Upper lobe of right lung (tissue), 1 donor: ENCODE data around the gene BMP10. TPM values are rescaled to one million over a fixed set of nuclear protein-coding genes. Genes with fewer than 3 reads are reported as not detected.

Source experiments
- ATAC-seq: fragments of 200-7000 bp; cut with Tn5 transposase; one replicate; pipeline ENCODE4 v1.9.1; 2020; ENCODE audit warnings: mild to moderate bottlenecking, moderate library complexity
- DNase-seq: peaks from one replicate; pipeline ENCODE4 v3.0.0-alpha.2; 2020
- H3K27ac ChIP-seq: fragments of 200-600 bp; one replicate; pipeline ENCODE4 v1.8.0; 2022
- H3K27me3 ChIP-seq: fragments of 200-600 bp; one replicate; pipeline ENCODE4 v1.8.0; 2022; ENCODE audit warnings: mild to moderate bottlenecking
- H3K36me3 ChIP-seq: fragments of 200-600 bp; one replicate; pipeline ENCODE4 v1.8.0; 2022
- H3K4me1 ChIP-seq: fragments of 200-600 bp; one replicate; pipeline ENCODE4 v1.8.0; 2022
- H3K4me3 ChIP-seq: fragments of 200-600 bp; one replicate; pipeline ENCODE4 v1.8.0; 2022; ENCODE audit warnings: mild to moderate bottlenecking
- H3K9me3 ChIP-seq: fragments of 200-600 bp; one replicate; pipeline ENCODE4 v1.8.0; 2022
- CTCF ChIP-seq: fragments of 200-600 bp; IDR thresholded peaks from one replicate; pipeline ENCODE4 v1.8.0; 2022; ENCODE audit warnings: antibody characterized with exemption
- intact Hi-C: fragments of 100-400 bp; cut with DNase I; formaldehyde crosslinking; loops from one replicate; pipeline ENCODE4 v1.11.0; 2022
- total RNA-seq: library from RNA; stranded (reverse); fragmentation: NEBNext Ultra II Directional; extraction: Animal tissue kit (Norgen Biotek cat#: 25700); gene quantifications from one replicate; pipeline ENCODE4 v1.2.1, GENCODE V29; 2021
- donor health status: DM: no; HTN: yes; CAD: no; lungs with severe emphysema.

Gene BMP10
- total RNA-seq, 1 donor from 2014 or later = 1.4 TPM

- no peaks in the 10 kb centered on the region for H3K36me3 ChIP-seq
- H3K27me3 ChIP-seq = no peaks in the 10 kb centered on the region
- no peak for TF ChIP-seq CTCF
- no peaks in the 10 kb centered on the region for H3K4me1 ChIP-seq
- DNase-seq (no peak), ATAC-seq (no peak)
- intact Hi-C loops = loop anchor here (10.0 kb wide), 1 partner anchor 55 kb away; no protein-coding TSS in a partner anchor
- H3K9me3 ChIP-seq = no peaks in the 10 kb centered on the region
- no peak overlapping the region for H3K4me3 ChIP-seq
- no peak overlapping the region for H3K27ac ChIP-seq
These were observed 21.6 kb downstream of the BMP10 start for GRCh38 chr2:68849579-68850030.

- intact Hi-C loops = loop anchor here (10.0 kb wide), 1 partner anchor 57 kb away; no protein-coding TSS in a partner anchor
- DNase-seq (no peak), ATAC-seq (no peak)
- H3K27ac ChIP-seq = no peak overlapping the region
- no peak overlapping the region for H3K4me3 ChIP-seq
- H3K27me3 ChIP-seq = no peaks in the 10 kb centered on the region
- H3K4me1 ChIP-seq = no peaks in the 10 kb centered on the region
- no peaks in the 10 kb centered on the region for H3K9me3 ChIP-seq
- H3K36me3 ChIP-seq = no peaks in the 10 kb centered on the region
- TF ChIP-seq CTCF = no peak
These were observed 23.4 kb downstream of the BMP10 start for GRCh38 chr2:68847751-68848150.

GRCh38 chr2:68846091-68846490, 25.1 kb downstream of the BMP10 start:
- DNase-seq = no peak
- no peaks in the 10 kb centered on the region for H3K36me3 ChIP-seq
- no peak for TF ChIP-seq CTCF
- no peak overlapping the region for H3K27ac ChIP-seq
- no peaks in the 10 kb centered on the region for H3K27me3 ChIP-seq
- no peak overlapping the region for H3K4me3 ChIP-seq
- ATAC-seq = no peak
- intact Hi-C loops = loop anchor here (10.0 kb wide), 1 partner anchor 59 kb away; no protein-coding TSS in a partner anchor
- H3K9me3 ChIP-seq = no peaks in the 10 kb centered on the region
- H3K4me1 ChIP-seq = no peaks in the 10 kb centered on the region

GRCh38 chr2:68845043-68845442, 26.2 kb downstream of the BMP10 start:
- intact Hi-C loops = loop anchor here (10.0 kb wide), 1 partner anchor 60 kb away; no protein-coding TSS in a partner anchor

GRCh38 chr2:68839260-68839833, 31.9 kb downstream of the BMP10 start:
- H3K4me3 ChIP-seq = no peak overlapping the region
- peak; percentile 66 for ATAC-seq

More at GRCh38 chr2:68845043-68845442, 26.2 kb downstream of the BMP10 start:
- Histone ChIP-seq H3K36me3 (no peaks in the 10 kb centered on the region), H3K27ac (no peak overlapping the region), H3K4me1 (no peaks in the 10 kb centered on the region), H3K9me3 (no peaks in the 10 kb centered on the region), H3K27me3 (no peaks in the 10 kb centered on the region), H3K4me3 (no peak overlapping the region)
- no peak for TF ChIP-seq CTCF
- ATAC-seq = no peak
- DNase-seq = no peak

More at GRCh38 chr2:68839260-68839833, 31.9 kb downstream of the BMP10 start:
- H3K9me3 ChIP-seq = no peaks in the 10 kb centered on the region
- TF ChIP-seq CTCF = peak; percentile 65
- no peaks in the 10 kb centered on the region for H3K4me1 ChIP-seq
- H3K36me3 ChIP-seq = no peaks in the 10 kb centered on the region
- no peak overlapping the region for H3K27ac ChIP-seq
- H3K27me3 ChIP-seq = no peaks in the 10 kb centered on the region
- intact Hi-C loops = no loop called here
- DNase-seq = no peak
